Measurements from ENCODE around the gene FZD4.
"Not testable (repeated sequence)": the region's sequence is repeated elsewhere in the genome, so short reads cannot be mapped to it uniquely, and the experiment has no call there.

FZD4 gene

DNA sequence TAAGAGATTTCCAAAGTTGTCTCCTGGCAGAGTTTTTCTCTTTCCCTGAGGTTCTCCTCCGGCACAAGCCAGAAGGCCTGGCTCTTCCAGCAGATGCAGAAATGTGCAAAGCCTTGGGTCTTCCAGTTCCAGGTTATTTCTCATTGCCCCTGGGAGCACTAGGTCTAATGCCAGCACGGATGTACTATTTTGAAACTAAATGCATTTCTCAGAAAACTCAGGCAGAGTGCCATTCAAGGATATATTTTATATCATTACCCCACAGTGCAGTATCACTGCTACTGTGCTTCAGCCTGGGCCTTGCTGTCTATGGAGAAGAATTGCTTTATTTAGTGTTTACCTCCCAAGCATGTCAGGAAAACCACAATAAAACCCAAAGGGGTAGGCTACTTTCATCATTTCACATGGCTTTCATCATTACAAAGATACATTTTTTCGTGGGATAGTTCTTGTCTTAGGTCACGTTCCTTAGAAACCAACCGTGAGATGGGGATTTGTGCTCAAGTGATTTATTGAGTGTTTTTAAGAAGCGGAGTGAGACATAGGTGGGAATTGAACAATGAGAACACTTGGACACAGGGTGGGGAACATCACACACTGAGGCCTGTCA is 22.4 kb upstream of the FZD4 start:
- DNase-seq (ENCODE audit: low spot score): no peak

DNA sequence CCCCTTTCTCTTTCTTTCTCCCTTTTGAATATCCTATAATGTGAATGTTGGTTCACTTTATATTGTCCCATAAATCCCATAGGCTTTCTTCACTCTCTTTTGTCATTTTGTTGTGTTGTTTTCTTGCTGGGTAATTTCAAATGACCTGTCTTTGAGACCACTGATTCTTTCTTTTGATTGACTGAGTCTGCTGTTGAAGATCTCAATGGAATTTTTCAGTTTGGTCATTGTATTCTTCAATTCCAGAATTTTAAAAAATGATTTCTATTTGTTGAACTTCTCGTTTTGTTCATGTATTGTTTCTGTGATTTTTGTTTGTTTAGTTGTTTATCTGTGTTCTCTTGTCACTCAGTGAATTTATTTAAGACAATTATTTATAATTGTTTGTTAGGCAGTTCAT is 17.5 kb upstream of the FZD4 start:
- no peak for DNase-seq (ENCODE audit: low spot score)

DNA sequence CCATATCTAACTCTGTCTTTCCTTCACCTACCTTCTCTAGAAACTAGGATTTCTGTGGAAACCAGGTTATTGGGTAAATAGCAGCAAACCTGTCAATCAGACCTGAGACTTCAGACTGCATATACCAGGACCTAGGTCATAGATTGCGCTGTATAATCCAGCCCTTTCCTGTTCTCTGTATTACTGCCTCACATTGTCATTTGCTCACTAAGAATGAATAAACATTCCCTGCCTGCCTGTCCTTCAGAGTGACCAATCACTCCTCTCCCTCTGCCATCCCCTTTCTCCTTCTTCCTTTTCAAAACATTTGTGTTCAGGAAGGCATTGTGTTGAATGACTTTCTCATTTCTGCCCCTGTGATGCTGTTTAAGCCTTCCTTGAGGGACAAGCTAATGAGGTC is 14.1 kb upstream of the FZD4 start:
- DNase-seq (ENCODE audit: low spot score): no peak

DNA sequence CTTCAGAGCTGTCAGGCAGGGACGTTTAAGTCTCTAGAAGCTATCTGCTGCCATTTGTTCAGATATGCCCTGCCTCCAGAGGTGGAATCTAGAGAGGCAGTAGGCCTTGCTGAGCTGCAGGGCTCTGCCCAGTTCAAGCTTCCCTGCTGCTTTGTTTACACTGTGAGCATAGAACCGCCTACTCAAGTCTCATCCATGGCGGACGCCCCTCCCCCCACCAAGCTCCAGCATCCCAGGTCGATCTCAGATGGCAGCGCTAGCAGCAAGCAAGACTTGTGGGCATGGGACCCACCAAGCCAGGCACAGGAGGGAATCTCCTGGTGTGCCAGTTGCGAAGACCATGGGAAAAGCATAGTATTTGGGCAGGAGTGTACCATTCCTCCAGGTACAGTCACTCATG is 12.4 kb upstream of the FZD4 start:
- DNase-seq (ENCODE audit: low spot score): not testable (repeated sequence)

DNA sequence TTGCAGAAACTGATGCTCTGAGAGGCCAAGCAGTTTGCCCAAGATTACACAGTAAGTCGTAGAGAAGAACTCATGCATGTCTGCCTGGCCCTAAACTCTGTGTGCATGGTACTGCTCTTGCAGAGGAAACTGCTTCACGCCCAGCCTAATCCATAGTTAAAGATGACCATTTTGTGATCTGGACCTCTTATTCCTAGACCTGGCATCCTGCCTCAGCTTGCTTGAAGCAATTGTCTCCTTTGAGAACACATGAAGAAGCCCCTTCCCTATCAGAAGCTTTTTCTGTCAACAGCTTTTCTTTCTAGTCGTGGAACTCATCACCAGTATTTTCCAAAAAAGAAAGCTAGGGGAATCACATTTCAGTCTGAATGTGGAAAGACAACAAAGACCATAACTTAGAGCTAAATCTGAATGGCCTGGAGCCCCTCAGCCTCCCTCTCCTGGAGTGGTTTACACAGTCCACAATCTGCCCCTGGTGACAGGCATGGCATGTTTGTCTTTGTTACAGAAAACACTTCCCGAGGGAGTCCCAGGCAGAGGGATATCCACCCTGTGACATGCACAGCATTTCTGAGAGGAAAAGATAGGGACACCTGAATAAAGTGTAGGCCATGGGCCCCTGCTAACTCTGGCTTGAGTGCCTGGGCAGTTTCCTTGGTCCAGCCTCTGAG is 2.9 kb upstream of the FZD4 start:
- DNase-seq (ENCODE audit: low spot score): no peak

DNA sequence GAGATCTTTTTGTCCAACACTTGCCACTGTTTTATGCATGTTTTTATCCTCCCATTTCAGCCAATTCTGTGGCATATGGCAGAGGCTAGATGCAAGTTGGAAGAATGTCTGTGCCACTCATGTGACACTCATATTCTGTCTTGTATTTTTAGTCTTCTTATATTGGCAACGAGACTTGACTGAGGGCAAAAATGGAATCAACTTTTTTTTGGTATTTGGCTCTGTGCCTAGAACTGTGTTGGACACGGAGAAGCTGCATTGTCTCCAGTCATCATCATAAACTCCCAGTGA is 1.7 kb upstream of the FZD4 start:
- DNase-seq (ENCODE audit: low spot score): no peak

DNA sequence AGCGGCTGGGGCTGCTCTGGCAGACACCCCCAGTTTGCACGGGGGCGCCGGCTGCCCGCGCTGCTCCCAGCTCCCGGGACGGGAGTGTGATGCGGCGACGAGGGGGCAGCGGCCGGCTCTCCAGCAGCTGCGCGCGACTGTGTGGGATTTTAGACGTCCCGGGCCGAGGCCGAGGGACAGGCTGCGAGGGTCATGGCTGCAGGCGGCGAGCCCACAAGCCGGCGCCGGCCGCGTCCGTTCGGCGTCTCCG is 159 bp downstream of the FZD4 start:
- no peak for DNase-seq (ENCODE audit: low spot score)

DNA sequence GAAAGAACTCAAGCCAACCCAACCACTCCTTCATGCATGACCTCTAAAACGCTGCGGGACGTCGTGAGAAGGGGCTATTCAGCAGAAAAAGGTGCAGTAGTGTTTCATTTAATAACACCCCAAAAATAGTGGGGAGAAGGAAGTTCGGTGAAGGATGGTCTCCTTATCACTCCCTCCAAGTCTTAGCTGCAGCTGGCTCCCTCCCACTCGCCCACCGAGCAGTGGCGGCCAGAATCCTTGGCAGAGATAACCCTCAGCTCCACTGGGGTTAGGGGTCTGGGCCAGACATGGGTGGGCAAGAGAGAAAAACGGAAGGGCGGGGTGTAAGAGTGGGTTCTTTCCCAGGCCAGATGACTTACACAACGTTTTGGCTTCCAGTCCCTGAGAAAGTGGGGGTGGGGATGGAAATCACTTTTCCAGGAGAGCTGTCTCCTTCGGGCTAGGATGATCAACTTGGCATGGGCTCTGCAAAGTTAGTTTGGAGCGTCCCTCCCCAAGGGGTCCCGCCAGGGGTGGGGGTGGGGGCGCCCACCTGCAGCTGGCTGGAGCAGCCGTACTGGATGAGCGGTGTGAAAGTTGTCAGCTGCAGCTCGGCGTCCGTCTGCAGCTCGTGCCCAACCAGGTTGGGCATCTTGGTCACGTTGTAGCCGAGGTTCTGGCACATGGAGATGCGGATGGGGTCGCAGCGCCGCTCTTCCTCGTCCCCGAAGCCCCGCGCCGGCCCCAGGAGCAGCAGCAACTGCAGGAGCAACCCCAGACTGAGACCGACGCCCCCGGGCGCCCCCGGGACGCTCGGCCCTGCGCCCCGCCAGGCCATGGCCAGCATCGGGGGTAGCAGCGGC is 705 bp downstream of the FZD4 start:
- DNase-seq (ENCODE audit: low spot score): no peak

DNA sequence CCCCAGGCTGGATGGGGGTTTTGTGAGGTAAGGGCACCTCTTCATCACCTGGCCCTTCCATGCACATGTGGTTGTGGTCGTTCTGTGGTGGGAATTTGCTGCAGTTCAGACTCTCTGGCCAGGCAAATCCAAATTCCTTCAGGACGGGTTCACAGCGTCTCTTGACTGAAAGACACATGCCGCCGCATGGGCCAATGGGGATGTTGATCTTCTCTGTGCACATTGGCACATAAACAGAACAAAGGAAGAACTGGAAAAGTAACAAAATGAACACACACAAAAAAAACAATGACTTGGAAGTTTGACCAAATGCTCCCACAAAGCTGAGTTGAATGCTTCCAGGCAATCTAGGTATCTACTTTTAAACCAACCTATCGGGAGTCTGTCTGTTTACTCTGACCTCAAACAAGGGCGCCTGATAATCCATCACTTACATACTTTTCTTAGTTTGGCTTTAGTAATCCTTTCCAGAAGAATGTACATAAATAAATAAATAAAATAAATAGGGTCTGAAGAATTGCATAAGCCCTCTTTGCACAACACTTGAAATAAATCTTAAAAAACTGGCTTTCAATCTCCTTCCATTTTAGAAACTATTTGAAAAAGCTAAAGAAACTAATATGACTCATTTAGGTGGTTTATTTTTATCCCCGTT is 2.8 kb downstream of the FZD4 start:
- no peak for DNase-seq (ENCODE audit: low spot score)

DNA sequence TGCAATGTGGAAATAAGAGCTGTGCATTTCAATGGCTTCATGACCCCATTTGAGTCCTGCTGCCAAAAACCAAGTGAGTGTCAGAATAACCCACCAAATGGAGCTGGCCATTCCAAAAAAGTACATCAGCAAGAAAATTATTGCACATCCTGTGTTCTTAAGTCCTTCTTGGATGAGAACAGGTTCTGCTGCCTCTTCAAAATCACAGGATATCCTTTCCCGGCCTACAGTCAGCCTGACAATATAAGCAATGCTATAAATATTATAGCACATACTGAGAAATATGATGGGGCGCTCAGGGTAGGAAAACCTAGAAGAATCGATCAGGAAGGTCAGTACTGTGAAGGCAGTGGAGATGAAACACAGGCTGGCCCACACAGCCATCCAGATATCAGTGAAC is 3.5 kb downstream of the FZD4 start:
- DNase-seq (ENCODE audit: low spot score): no peak

DNA sequence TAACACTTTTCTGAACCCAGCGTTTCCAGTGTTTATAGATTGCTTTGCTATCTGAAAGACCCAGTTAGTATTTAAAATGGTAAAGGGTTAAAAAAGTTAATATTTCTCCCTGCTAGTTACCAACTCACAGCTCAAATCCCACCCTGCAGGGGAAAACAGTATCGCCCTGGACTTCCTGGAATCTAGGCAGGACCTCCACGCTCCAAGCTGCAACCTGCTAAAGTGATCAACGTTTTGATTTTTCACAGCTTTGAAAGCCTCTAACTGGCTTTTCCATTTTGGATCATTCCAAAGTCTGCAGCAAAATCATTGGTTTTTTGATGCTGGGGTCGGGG is 4.6 kb downstream of the FZD4 start:
- no peak for DNase-seq (ENCODE audit: low spot score)

DNA sequence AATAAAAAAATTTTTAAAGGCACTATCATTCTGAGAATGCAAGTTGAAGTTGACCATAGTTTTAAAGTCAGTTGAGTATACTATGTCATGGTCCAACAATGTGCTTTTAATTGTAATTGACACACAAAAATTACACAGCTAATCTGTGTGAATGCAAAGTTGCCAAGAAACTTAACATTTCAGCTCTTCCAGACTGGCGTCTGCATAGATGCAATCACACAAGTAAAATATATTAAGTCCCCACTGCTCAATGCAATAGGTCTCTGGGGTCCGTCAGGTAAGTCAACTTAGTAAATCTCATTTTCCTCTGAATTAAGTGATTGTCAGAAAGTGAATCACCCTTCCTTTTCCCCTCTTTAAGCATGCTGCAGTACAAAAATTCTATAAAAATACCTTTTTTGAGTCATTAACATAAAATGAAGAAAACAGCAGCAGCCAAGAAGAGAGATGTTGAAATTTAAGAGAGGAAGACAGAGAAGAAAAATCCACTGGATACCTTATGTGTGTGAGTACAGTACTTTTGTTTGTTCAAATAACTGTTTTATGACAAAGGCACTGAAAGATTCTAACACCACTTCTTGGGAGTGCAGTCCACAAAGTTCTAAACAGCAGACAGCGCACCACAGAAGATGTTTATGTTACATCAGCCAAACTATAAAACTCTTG is 5.1 kb downstream of the FZD4 start:
- DNase-seq (ENCODE audit: low spot score): no peak

DNA sequence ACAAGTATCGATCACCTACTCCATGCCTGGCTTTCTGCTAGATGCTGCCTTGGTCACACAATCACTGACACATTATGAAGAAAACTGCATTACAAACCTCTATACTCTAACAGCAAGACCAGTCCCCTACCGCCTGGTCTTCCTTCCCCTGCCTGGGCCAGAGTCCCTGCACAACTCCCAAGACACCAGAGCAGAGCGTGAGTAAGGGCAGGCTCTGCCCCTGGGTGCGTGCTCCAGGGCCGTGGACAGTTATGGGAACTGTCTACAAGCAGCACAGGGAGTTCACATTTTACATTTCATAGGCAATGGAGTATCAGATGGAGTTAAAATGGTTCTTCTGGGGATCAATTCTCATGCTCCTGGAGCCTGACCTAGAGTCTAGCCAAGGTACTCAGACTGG is 6.5 kb downstream of the FZD4 start:
- DNase-seq (ENCODE audit: low spot score): no peak

DNA sequence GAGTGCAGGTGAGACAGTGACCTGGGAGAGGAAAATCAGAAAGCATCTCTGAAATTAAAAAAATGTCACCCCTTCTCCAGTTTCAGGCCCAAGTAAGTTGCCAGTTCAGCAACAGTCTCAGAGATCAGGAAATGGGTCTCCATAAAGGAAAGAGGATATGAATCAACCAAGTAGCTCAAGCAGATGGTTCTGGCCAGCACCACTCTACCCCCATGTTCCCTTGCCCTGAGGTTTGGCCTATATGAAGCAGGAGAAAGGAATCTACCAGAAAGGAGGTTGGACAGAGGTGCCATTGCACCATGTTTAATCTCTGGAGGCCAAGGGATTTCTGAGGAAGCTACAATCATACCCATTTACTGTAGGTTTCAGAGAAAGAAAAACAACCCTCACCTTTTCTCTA is 7.7 kb downstream of the FZD4 start:
- DNase-seq (ENCODE audit: low spot score): no peak

DNA sequence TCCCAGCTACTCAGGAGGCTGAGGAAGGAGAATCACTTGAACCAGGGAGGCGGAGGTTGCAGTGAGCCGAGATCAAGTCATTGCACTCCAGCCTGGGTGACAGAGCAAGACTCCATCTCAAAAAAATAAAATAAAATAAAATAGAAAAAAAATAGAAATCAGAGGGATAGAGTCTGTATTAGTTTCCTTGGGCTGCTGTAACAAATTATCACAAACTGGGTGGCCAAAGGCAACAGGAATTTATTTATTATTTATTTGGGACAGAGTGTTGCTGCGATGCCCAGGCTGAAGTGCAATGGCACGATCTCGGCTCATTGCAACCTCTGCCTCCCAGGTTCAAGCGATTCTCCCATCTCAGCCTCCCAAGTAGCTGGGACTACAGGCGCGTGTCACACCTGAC is 11.7 kb downstream of the FZD4 start:
- DNase-seq (ENCODE audit: low spot score): not testable (repeated sequence)

DNA sequence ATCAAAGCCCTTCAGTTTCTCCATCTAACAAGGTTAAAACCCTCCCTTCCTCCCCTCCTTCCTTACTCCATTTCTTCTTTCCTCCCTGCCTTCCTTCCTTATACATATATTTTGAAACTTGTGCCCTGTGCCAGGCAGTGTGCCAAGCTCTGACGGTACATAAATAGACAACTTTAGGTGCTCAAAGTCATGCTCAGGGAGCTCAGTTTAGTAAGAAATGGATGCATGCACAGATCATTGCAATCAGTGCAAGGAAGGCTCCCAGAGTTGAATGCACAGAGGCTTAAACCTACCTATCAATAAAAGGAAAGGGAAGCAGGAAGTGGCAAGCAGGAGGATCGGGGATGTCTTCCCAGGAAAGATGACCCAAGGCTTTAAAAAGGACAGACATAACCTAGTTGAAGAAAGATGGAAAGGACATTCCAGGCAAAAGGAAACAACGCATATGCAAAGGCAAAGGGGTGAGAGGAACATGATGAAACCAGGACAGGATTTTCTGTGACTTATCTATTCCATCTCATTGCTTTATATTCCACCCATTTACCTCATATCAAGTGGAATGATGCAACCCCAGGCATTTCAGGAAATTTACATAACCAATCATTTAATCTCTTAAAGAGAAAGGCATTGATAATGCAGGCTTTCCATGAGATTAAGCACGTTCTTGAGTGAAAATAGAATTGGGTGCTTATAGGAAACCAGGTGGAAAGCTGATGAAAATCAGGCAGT is 13.2 kb downstream of the FZD4 start:
- no peak for DNase-seq (ENCODE audit: low spot score)

DNA sequence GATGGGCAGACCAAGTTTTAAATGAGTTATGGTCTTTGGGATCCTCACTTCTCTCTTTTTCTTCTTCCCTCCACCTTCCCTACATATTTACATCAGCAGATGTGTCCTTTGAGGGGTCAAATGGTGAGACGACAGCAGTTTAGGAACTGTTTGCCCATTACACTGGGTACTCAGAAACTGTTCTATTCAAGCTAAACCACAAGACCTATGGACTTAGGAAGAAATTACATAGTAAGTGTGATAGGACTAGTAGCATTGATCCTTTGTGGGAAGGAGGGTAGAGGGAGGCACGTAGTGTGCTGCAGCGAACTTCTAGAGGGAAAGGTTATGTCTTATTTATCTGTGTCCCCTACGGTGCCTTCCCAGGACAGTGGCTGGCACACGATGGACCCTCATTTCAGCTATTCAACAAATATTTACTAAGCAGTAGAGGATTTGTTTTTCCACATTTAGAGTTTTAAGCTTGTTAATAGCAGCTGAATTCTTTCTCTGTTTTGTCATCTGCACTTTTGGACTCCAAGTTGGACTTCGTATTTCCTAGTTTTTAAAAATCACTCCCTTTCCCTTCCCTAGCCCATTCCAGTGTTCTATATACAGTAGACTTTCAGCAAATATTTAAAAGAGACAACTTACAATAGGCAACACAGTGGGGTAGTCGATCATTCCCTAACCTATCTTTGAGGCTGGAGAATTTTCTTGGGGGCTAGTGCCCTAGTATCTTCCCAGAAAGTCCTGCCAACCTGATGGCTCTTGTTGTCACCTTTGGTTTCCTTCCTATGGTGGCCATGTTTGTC is 13.9 kb downstream of the FZD4 start:
- DNase-seq (ENCODE audit: low spot score): no peak

DNA sequence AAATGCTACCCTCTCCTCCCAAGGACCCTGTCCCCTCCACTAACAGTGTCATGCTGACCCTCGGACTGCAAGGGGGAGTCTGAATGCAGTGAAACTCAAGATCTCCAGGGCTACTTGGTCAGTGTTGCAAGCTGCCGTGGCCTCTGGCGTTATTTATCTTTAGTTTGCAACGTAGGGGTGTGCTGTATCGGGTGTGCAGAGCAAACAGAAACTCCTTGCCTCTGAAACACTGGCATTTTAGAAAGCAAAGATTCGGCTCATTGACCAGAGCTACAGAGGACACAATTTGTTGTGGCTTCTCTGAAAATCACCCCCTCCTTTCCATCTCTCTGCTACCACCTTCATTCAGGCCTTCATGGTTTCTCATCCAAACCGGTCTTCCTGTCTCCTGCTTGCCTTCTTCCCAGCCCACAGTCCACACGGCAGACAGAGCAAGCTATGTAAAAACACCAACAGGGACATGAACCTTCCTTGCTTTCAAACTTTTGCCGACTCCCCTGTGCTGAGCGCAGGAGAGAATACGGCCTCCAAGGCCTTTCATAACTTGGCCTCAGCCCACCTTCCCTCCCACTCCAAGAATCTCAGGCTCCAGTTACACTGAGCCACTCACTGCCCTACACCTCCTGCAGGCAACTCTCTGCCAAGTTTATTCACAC is 14.9 kb downstream of the FZD4 start:
- no peak for DNase-seq (ENCODE audit: low spot score)

DNA sequence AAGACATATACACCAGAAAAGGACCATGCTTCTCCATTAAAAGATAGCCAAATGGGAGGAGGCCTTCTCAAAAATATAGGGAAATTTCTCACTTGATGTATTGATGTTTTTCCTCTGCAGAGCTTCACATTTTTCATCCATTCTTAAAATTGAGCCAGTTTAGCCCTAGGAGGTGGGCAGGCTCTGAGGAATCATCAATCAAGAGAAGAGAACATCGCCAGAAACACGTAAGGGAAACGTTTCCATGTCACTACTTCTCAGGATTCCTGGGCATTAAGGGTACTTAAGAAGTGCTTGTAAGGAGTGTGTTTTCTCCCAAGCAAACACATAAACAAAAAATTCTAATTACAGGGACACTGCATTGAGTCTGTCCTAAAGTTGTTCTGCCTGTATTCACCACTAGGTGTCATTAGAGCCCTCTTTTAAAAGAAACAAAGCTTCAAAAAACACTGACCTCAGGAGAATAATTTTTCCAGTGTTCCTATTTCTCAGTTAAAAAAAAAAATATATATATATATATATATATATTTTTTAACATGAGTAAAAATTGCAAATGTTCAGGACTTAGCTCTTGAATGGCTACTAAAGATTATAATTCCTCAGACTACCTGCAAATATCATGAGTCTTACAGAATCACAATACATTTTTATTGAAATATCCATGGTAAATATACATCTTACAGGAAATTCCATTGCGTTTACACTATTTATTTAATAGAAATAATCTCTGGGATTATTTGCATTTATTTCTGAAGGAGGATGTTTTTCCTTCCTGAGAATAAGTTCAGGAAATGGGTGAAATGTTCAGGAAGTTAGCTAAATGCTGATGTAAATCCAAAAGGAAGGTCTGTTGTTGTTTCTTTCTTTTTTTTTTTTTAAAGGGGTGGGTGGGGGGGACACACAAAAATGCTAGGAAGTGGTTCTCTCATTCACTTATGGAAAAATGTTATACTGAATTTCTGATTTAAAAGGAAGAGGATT is 16.0 kb downstream of the FZD4 start:
- DNase-seq (ENCODE audit: low spot score): no peak

Measured in putamen (tissue), 1 donor.